ENCODE results near the gene ALDH1B1. TPM values are rescaled to one million over a fixed set of nuclear protein-coding genes. Genes with fewer than 3 reads are reported as not detected.

Gene ALDH1B1
- polyA plus RNA-seq, 1 donor (not counting 4 experiments of a cell fraction or from before 2014, with no cell fraction given): 14.4 TPM

DNA sequence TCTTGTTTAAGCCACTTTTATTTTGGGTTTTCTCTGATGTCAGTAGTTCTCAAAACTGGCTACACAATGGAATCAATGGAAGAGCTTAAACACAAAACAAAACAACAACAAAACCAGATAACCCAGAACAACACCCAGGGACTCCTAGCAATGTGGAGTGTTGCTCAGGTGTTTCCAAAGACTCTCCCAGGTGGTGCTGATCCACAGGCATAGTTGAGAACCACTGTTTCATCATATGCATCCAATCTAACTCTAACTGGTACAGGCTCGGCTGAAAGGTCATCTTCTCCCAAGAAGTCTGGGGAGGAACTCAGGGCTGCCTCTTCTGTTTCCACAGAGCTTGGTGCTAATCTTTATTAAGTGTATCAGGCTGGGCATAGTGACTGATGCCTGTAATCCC, 5.4 kb upstream of the ALDH1B1 start:
- H3K9me1 ChIP-seq (ENCODE audit: control insufficient read depth, extremely low read depth, insufficient read depth, low read length): no peaks in the 10 kb centered on the region
- H3K9ac ChIP-seq (ENCODE audit: control insufficient read depth, extremely low read depth, insufficient read depth, low read length): no peak overlapping the region
- no peaks in the 10 kb centered on the region for H4K20me1 ChIP-seq (ENCODE audit: control insufficient read depth, extremely low read depth, insufficient read depth, low read length)
- H3K36me3 ChIP-seq (ENCODE audit: control insufficient read depth in 2 of 2, extremely low read depth in 1 of 2, insufficient read depth in 2 of 2, low read length in 2 of 2): no peaks in the 10 kb centered on the region
- FAIRE-seq (no peak), DNase-seq (ENCODE audit: low read depth, low spot score) (no peak)
- peaks cover 12% of the 10 kb centered on the region for H3K27me3 ChIP-seq (ENCODE audit: control insufficient read depth, extremely low read depth, insufficient read depth, low read length)
- H3K4me2 ChIP-seq (ENCODE audit: control insufficient read depth, extremely low read depth, insufficient read depth, low read depth, low read length): no peak overlapping the region
- no peaks in the 10 kb centered on the region for H3K79me2 ChIP-seq (ENCODE audit: control insufficient read depth, insufficient read depth, low read length)
- H2AFZ ChIP-seq (ENCODE audit: control insufficient read depth, low read length): no peak overlapping the region
- H3K27ac ChIP-seq (ENCODE audit: control insufficient read depth, insufficient read depth, low read length): no peak overlapping the region
- H3K9me3 ChIP-seq (ENCODE audit: control insufficient read depth, low read depth, low read length): no peaks in the 10 kb centered on the region
- H3K4me3 ChIP-seq (ENCODE audit: control insufficient read depth in 2 of 3, extremely low read depth in 1 of 3, insufficient read depth in 2 of 3, low read depth in 1 of 3, low read length in 3 of 3): no peak overlapping the region
- TF ChIP-seq CTCF (optimal IDR thresholded peaks at IDR 0.05 in 1 of 3, IDR thresholded peaks at IDR 0.05 in 1 of 3, conservative IDR thresholded peaks at IDR 0.05 in 1 of 3; ENCODE audit: extremely low read depth in 1 of 3, insufficient read depth in 2 of 3, low read length in 3 of 3) (no peak), EZH2 (IDR thresholded peaks at IDR 0.05; ENCODE audit: low read length) (no peak)
- dilution Hi-C loops (cut with MboI; ENCODE audit: extremely low pct_ligation_motif_present, low sequenced_read_pairs): no loop called here
- no peaks in the 10 kb centered on the region for H3K4me1 ChIP-seq (ENCODE audit: control insufficient read depth, extremely low read depth, insufficient read depth, low read length)

DNA sequence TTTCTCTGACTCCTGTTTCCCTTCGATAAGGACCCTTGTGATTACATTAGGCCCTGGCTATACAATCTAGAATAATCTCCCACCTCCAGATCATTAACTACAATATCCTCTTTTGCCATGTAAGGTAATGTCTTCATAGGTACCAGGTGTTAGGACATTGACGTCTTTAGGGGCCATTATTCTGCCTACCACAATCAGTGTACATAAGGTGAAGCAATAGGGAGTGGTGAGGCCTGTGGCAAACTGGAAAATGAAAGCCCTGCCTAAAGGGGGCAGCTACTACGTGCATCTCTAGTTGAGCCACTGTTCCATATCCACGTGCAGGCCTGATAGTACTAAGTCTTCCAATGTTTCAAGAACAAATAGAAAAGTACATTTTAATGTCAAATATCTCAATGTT, 4.8 kb upstream of the ALDH1B1 start:
- Histone ChIP-seq H3K4me1 (ENCODE audit: control insufficient read depth, extremely low read depth, insufficient read depth, low read length) (no peaks in the 10 kb centered on the region), H3K79me2 (ENCODE audit: control insufficient read depth, insufficient read depth, low read length) (no peaks in the 10 kb centered on the region), H3K9me3 (ENCODE audit: control insufficient read depth, low read depth, low read length) (no peaks in the 10 kb centered on the region), H3K27me3 (ENCODE audit: control insufficient read depth, extremely low read depth, insufficient read depth, low read length) (peaks cover 12% of the 10 kb centered on the region), H3K27ac (ENCODE audit: control insufficient read depth, insufficient read depth, low read length) (no peak overlapping the region), H4K20me1 (ENCODE audit: control insufficient read depth, extremely low read depth, insufficient read depth, low read length) (no peaks in the 10 kb centered on the region), H3K9me1 (ENCODE audit: control insufficient read depth, extremely low read depth, insufficient read depth, low read length) (no peaks in the 10 kb centered on the region), H3K4me2 (ENCODE audit: control insufficient read depth, extremely low read depth, insufficient read depth, low read depth, low read length) (no peak overlapping the region), H3K4me3 (ENCODE audit: control insufficient read depth in 2 of 3, extremely low read depth in 1 of 3, insufficient read depth in 2 of 3, low read depth in 1 of 3, low read length in 3 of 3) (no peak overlapping the region), H3K9ac (ENCODE audit: control insufficient read depth, extremely low read depth, insufficient read depth, low read length) (no peak overlapping the region), H3K36me3 (ENCODE audit: control insufficient read depth in 2 of 2, extremely low read depth in 1 of 2, insufficient read depth in 2 of 2, low read length in 2 of 2) (no peaks in the 10 kb centered on the region), H2AFZ (ENCODE audit: control insufficient read depth, low read length) (no peak overlapping the region)
- TF ChIP-seq EZH2 (IDR thresholded peaks at IDR 0.05; ENCODE audit: low read length): no peak
- no peak for TF ChIP-seq CTCF (optimal IDR thresholded peaks at IDR 0.05 in 1 of 3, IDR thresholded peaks at IDR 0.05 in 1 of 3, conservative IDR thresholded peaks at IDR 0.05 in 1 of 3; ENCODE audit: extremely low read depth in 1 of 3, insufficient read depth in 2 of 3, low read length in 3 of 3)
- FAIRE-seq (no peak), DNase-seq (ENCODE audit: low read depth, low spot score) (no peak)
- dilution Hi-C loops (cut with MboI; ENCODE audit: extremely low pct_ligation_motif_present, low sequenced_read_pairs): no loop called here

Data from keratinocyte (primary cell).